Measurements from ENCODE around the gene RASA3.

RASA3 gene

DNA sequence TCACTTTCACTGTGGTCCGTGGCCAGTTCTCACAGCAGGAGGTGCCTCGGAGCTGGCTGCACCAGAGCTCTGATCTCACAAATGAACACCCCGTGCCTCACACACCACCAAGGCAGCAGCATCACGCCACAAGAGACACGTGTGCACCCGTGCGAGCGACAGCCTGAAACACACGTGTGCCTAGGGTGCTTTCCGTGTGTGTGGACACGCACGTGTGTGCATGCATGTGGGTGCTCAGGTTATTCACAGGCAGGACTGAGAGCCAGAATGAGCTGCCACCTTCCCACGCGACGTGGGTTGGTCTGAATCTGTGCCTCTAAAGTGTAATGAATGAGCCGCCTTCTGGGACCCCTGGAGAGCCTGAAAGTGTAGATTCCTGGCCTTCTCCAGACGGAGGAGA lies 90.9 kb downstream of the RASA3 start:
- no peak for DNase-seq (ENCODE audit: low spot score)
- ATAC-seq (ENCODE audit: low read depth) = no peak
- Histone ChIP-seq H3K27me3 (ENCODE audit: insufficient read depth, poor library complexity, severe bottlenecking) (no peaks in the 10 kb centered on the region), H3K27ac (ENCODE audit: poor library complexity, severe bottlenecking) (no peak overlapping the region), H3K4me3 (ENCODE audit: severe bottlenecking) (no peak overlapping the region), H3K4me1 (ENCODE audit: insufficient read depth, poor library complexity, severe bottlenecking) (peaks cover 6% of the 10 kb centered on the region), H3K36me3 (ENCODE audit: low read depth) (no peaks in the 10 kb centered on the region), H3K9me3 (ENCODE audit: severe bottlenecking) (no peaks in the 10 kb centered on the region)
- TF ChIP-seq, protein P1, sequence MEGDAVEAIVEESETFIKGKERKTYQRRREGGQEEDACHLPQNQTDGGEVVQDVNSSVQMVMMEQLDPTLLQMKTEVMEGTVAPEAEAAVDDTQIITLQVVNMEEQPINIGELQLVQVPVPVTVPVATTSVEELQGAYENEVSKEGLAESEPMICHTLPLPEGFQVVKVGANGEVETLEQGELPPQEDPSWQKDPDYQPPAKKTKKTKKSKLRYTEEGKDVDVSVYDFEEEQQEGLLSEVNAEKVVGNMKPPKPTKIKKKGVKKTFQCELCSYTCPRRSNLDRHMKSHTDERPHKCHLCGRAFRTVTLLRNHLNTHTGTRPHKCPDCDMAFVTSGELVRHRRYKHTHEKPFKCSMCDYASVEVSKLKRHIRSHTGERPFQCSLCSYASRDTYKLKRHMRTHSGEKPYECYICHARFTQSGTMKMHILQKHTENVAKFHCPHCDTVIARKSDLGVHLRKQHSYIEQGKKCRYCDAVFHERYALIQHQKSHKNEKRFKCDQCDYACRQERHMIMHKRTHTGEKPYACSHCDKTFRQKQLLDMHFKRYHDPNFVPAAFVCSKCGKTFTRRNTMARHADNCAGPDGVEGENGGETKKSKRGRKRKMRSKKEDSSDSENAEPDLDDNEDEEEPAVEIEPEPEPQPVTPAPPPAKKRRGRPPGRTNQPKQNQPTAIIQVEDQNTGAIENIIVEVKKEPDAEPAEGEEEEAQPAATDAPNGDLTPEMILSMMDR (IDR thresholded peaks at IDR 0.05; ENCODE audit: poor library complexity, severe bottlenecking) = no peak

DNA sequence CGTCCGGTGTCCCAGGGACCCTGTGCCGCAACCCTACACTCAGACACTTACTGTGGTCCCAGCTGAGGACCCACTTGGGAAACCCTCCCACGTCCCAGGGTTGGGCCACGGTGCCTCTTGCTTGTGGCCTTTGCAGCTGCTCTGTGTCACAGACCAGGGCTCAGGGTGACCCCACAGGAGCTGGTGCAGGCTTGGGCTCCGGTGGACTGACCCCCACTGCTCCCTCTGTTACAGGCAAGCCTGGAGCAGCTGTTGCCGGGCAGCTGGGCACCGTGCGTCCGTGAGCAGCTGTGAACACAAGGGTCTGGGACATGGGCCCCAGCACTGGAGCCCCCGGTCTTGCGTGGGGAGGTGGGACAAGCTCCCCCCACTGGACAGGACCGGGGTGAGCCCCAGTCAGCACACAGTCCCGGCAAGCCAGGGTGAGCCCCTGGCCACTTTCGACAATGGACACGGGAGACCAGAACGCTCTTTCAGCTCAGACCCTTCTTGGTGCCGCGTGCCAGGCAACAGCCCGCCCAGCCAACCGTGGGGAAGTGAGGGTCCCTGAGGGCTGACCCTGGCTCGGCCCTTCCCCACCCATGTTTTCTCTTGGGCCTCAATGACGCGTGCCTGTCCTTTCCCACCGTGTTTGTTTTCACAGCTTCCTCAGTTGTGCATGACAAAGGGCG lies 92.8 kb downstream of the RASA3 start:
- Histone ChIP-seq H3K4me3 (ENCODE audit: severe bottlenecking) (no peak overlapping the region), H3K9me3 (ENCODE audit: severe bottlenecking) (no peaks in the 10 kb centered on the region), H3K4me1 (ENCODE audit: insufficient read depth, poor library complexity, severe bottlenecking) (peaks cover 6% of the 10 kb centered on the region), H3K27ac (ENCODE audit: poor library complexity, severe bottlenecking) (no peak overlapping the region), H3K36me3 (ENCODE audit: low read depth) (no peaks in the 10 kb centered on the region), H3K27me3 (ENCODE audit: insufficient read depth, poor library complexity, severe bottlenecking) (no peaks in the 10 kb centered on the region)
- ATAC-seq (ENCODE audit: low read depth) (no peak), DNase-seq (ENCODE audit: low spot score) (no peak)
- TF ChIP-seq, protein P1 (IDR thresholded peaks at IDR 0.05; ENCODE audit: poor library complexity, severe bottlenecking) = no peak

DNA sequence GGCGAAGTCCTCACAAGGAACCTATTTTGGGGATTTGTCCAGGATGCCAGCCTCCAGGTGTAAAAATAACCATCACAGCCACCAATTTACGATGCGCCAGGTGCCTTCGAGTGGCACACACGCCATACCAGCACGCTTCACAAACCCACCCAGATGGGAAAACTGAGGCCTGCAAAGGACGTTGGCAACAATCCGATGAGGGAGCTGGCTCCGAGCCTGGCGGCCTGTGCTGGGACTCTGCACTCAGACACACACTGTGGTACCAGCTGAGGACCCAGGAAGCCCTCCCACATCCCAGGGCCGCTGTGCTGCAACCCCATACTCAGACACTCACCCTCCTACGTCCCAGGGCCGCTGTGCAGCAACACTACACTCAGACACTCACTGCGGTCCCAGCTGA lies 93.5 kb downstream of the RASA3 start:
- no peak for DNase-seq (ENCODE audit: low spot score)
- Histone ChIP-seq H3K4me1 (ENCODE audit: insufficient read depth, poor library complexity, severe bottlenecking) (peaks cover 6% of the 10 kb centered on the region), H3K27me3 (ENCODE audit: insufficient read depth, poor library complexity, severe bottlenecking) (no peaks in the 10 kb centered on the region), H3K27ac (ENCODE audit: poor library complexity, severe bottlenecking) (no peak overlapping the region), H3K4me3 (ENCODE audit: severe bottlenecking) (no peak overlapping the region), H3K9me3 (ENCODE audit: severe bottlenecking) (no peaks in the 10 kb centered on the region), H3K36me3 (ENCODE audit: low read depth) (no peaks in the 10 kb centered on the region)
- ATAC-seq (ENCODE audit: low read depth) = no peak
- TF ChIP-seq, protein P1 (IDR thresholded peaks at IDR 0.05; ENCODE audit: poor library complexity, severe bottlenecking) = no peak

DNA sequence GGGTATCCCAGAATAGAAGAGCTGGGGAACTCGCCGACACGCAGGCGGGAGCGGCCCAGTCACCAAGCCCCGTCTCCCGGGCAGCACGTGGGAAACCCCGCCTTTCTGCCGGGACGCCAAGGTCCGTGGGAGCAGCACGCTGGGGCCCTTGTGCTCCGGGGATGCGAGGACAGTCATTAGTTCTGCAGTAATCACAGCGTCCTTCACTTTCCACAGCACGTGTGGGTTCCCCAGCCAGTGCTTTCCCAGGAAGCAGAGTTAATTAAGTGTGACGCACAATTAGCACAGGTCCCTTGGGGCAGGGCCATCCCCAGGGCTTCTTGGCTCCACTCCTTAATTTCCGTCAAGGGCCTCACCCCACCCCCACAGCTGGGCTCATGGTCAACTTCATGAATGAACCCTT lies 94.2 kb downstream of the RASA3 start:
- ATAC-seq (ENCODE audit: low read depth) = no peak
- H3K4me3 ChIP-seq (ENCODE audit: severe bottlenecking) = no peak overlapping the region
- no peaks in the 10 kb centered on the region for H3K27me3 ChIP-seq (ENCODE audit: insufficient read depth, poor library complexity, severe bottlenecking)
- H3K4me1 ChIP-seq (ENCODE audit: insufficient read depth, poor library complexity, severe bottlenecking) = peaks cover 6% of the 10 kb centered on the region
- TF ChIP-seq, protein P1 (IDR thresholded peaks at IDR 0.05; ENCODE audit: poor library complexity, severe bottlenecking) = no peak
- H3K9me3 ChIP-seq (ENCODE audit: severe bottlenecking) = no peaks in the 10 kb centered on the region
- H3K27ac ChIP-seq (ENCODE audit: poor library complexity, severe bottlenecking) = no peak overlapping the region
- no peaks in the 10 kb centered on the region for H3K36me3 ChIP-seq (ENCODE audit: low read depth)
- DNase-seq (ENCODE audit: low spot score) = no peak

DNA sequence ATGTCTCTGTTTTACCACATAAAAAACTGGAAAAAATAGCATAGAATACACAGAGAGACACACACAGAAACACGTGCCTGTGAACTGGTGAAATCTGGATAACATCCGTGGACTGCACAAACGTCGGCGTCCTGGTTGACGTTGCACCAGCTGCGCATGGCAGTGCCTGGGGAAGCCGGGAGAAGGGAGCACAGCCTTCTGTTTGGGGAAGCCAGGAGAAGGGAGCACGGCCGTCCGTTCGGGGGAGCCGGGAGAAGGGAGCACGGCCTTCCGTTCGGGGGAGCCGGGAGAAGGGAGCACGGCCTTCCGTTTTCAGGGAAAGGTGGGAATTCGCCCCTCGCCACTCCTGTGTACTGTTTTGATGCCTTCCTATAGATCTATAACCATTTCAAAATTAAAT lies 94.7 kb downstream of the RASA3 start:
- TF ChIP-seq, protein P1 (IDR thresholded peaks at IDR 0.05; ENCODE audit: poor library complexity, severe bottlenecking) = no peak
- H3K27me3 ChIP-seq (ENCODE audit: insufficient read depth, poor library complexity, severe bottlenecking) = no peaks in the 10 kb centered on the region
- H3K27ac ChIP-seq (ENCODE audit: poor library complexity, severe bottlenecking) = no peak overlapping the region
- H3K4me1 ChIP-seq (ENCODE audit: insufficient read depth, poor library complexity, severe bottlenecking) = peaks cover 6% of the 10 kb centered on the region
- ATAC-seq (ENCODE audit: low read depth) (no peak), DNase-seq (ENCODE audit: low spot score) (no peak)
- H3K4me3 ChIP-seq (ENCODE audit: severe bottlenecking) = no peak overlapping the region
- H3K36me3 ChIP-seq (ENCODE audit: low read depth) = no peaks in the 10 kb centered on the region
- H3K9me3 ChIP-seq (ENCODE audit: severe bottlenecking) = no peaks in the 10 kb centered on the region

Measured in RWPE2 (cell line).